Stomach smooth muscle (tissue), 2 donors: ENCODE data around the gene RPL13.
A peak's percentile ranks its signal among the peaks of the same experiment; 100 is the strongest.
"Not testable (repeated sequence)": the region's sequence is repeated elsewhere in the genome, so short reads cannot be mapped to it uniquely, and the experiment has no call there.

Source experiments
- H3K27ac ChIP-seq: one replicate; pipeline ENCODE4 v1.7.0; 2013; ENCODE audit warnings: mild to moderate bottlenecking, low read length, inconsistent platforms
- H3K27me3 ChIP-seq, 2 donors: one replicate each; pipeline ENCODE4 v1.7.0; 2013; ENCODE audit warnings: low read length in 2 of 2; ENCODE audit not compliant: insufficient read depth in 2 of 2, control insufficient read depth in 1 of 2
- H3K36me3 ChIP-seq, 2 donors: one replicate each; pipeline ENCODE4 v1.7.0; 2013; ENCODE audit warnings: low read length in 2 of 2; ENCODE audit not compliant: control insufficient read depth in 2 of 2, insufficient read depth in 2 of 2
- H3K4me1 ChIP-seq: one replicate; pipeline ENCODE4 v1.7.0; 2013; ENCODE audit warnings: low read length; ENCODE audit not compliant: control insufficient read depth, insufficient read depth
- H3K4me3 ChIP-seq, 2 donors: one replicate each; pipeline ENCODE4 v1.7.0; 2013; ENCODE audit warnings: low read length in 2 of 2
- H3K9ac ChIP-seq, 2 donors: one replicate each; pipeline ENCODE4 v1.7.0; 2013; ENCODE audit warnings: low read length in 2 of 2, mild to moderate bottlenecking in 1 of 2
- H3K9me3 ChIP-seq, 2 donors: one replicate each; pipeline ENCODE4 v1.7.0; 2013; ENCODE audit warnings: low read length in 2 of 2; ENCODE audit not compliant: control insufficient read depth in 2 of 2
- donor health status: healthy.
- donor health status: Pancreatic carcinoma.

The RPL13 gene

GRCh38 chr16:89563639-89564392 lies 3.3 kb downstream of the RPL13 start:
- no peak overlapping the region for H3K4me3 ChIP-seq
- H3K9me3 ChIP-seq, result no peaks in the 10 kb centered on the region
- no peak overlapping the region for H3K27ac ChIP-seq
- H3K9ac ChIP-seq, result no peak overlapping the region
- no peaks in the 10 kb centered on the region for H3K27me3 ChIP-seq
- peaks cover 31% of the 10 kb centered on the region in 2 donors for H3K36me3 ChIP-seq
- H3K4me1 ChIP-seq, result peaks cover 46% of the 10 kb centered on the region

GRCh38 chr16:89564476-89565255 lies 4.2 kb downstream of the RPL13 start:
- Histone ChIP-seq H3K27ac (no peak overlapping the region), H3K9me3 (no peaks in the 10 kb centered on the region), H3K4me3 (no peak overlapping the region), H3K9ac (no peak overlapping the region), H3K27me3 (peaks cover 0 to 3% of the 10 kb centered on the region in 2 donors), H3K36me3 (peaks cover 31% of the 10 kb centered on the region in 2 donors), H3K4me1 (peaks cover 44% of the 10 kb centered on the region)

GRCh38 chr16:89565256-89565505 lies 4.7 kb downstream of the RPL13 start:
- Histone ChIP-seq H3K9me3 (no peaks in the 10 kb centered on the region), H3K9ac (no peak overlapping the region), H3K27ac (no peak overlapping the region), H3K4me3 (peak overlapping the region in 1 of 2 donors; percentile 58), H3K36me3 (peaks cover 31% of the 10 kb centered on the region in 2 donors), H3K27me3 (peaks cover 4 to 5% of the 10 kb centered on the region in 2 donors), H3K4me1 (peaks cover 41% of the 10 kb centered on the region)

GRCh38 chr16:89565506-89566372 lies 5.3 kb downstream of the RPL13 start:
- H3K9me3 ChIP-seq, result no peaks in the 10 kb centered on the region
- H3K36me3 ChIP-seq, result peaks cover 31% of the 10 kb centered on the region in 2 donors
- no peak overlapping the region for H3K9ac ChIP-seq
- H3K27ac ChIP-seq, result no peak overlapping the region
- peak overlapping the region; percentile 8 to 58 for H3K4me3 ChIP-seq
- peaks cover 41% of the 10 kb centered on the region for H3K4me1 ChIP-seq
- H3K27me3 ChIP-seq, result peaks cover 8% of the 10 kb centered on the region in 2 donors

GRCh38 chr16:89567656-89568594 lies 7.4 kb downstream of the RPL13 start:
- Histone ChIP-seq H3K9ac (no peak overlapping the region), H3K36me3 (peaks cover 16 to 17% of the 10 kb centered on the region in 2 donors), H3K4me3 (no peak overlapping the region), H3K27ac (no peak overlapping the region), H3K27me3 (peaks cover 16 to 20% of the 10 kb centered on the region in 2 donors), H3K4me1 (peaks cover 26% of the 10 kb centered on the region), H3K9me3 (no peaks in the 10 kb centered on the region)

- H3K36me3 ChIP-seq, result peaks cover 1 to 3% of the 10 kb centered on the region in 2 donors
- H3K9ac ChIP-seq, result no peak overlapping the region
- H3K9me3 ChIP-seq, result no peaks in the 10 kb centered on the region
- peaks cover 24% of the 10 kb centered on the region for H3K4me1 ChIP-seq
- H3K27ac ChIP-seq, result no peak overlapping the region
- peaks cover 25 to 37% of the 10 kb centered on the region in 2 donors for H3K27me3 ChIP-seq
- no peak overlapping the region for H3K4me3 ChIP-seq
Measured at GRCh38 chr16:89569506-89570341, 9.2 kb downstream of the RPL13 start.

GRCh38 chr16:89570342-89570923 lies 10.0 kb downstream of the RPL13 start:
- H3K36me3 ChIP-seq, result no peaks in the 10 kb centered on the region
- H3K27ac ChIP-seq, result no peak overlapping the region
- H3K27me3 ChIP-seq, result peaks cover 28 to 43% of the 10 kb centered on the region in 2 donors
- H3K4me3 ChIP-seq, result no peak overlapping the region
- H3K9me3 ChIP-seq, result no peaks in the 10 kb centered on the region
- peaks cover 22% of the 10 kb centered on the region for H3K4me1 ChIP-seq
- H3K9ac ChIP-seq, result no peak overlapping the region

- not testable (repeated sequence) for H3K36me3 ChIP-seq, H3K4me3 ChIP-seq, H3K9me3 ChIP-seq, H3K9ac ChIP-seq, H3K27ac ChIP-seq
- Histone ChIP-seq H3K27me3 (peaks cover 28 to 47% of the 10 kb centered on the region in 2 donors), H3K4me1 (peaks cover 19% of the 10 kb centered on the region)
Measured at GRCh38 chr16:89570983-89571598, 10.6 kb downstream of the RPL13 start.

- Histone ChIP-seq H3K9ac (no peak overlapping the region), H3K4me1 (peaks cover 16% of the 10 kb centered on the region)
Measured at GRCh38 chr16:89571636-89572035, 11.2 kb downstream of the RPL13 start.

More at GRCh38 chr16:89571636-89572035, 11.2 kb downstream of the RPL13 start:
- Histone ChIP-seq H3K27me3 (peaks cover 28 to 52% of the 10 kb centered on the region in 2 donors), H3K36me3 (no peaks in the 10 kb centered on the region), H3K9me3 (no peaks in the 10 kb centered on the region), H3K27ac (no peak overlapping the region), H3K4me3 (no peak overlapping the region)
